ENCODE data around the gene CHEK1.

GRCh38 chr11:125585487-125585886 lies 39.5 kb upstream of the CHEK1 start:
- no peak for TF ChIP-seq CTCF (conservative IDR thresholded peaks at IDR 0.05; ENCODE audit: low read depth, low read length)
- no peak for TF ChIP-seq BHLHE40 (IDR thresholded peaks at IDR 0.05; ENCODE audit: low read depth, low read length)
- TF ChIP-seq RAD21 (IDR thresholded peaks at IDR 0.05; ENCODE audit: low read length) = no peak
- TF ChIP-seq MAZ (IDR thresholded peaks at IDR 0.05; ENCODE audit: borderline replicate concordance, low read depth, low read length) = no peak
- TF ChIP-seq RFX5 (IDR thresholded peaks at IDR 0.05; ENCODE audit: low read depth, low read length) = no peak
- TF ChIP-seq POLR2A (IDR thresholded peaks at IDR 0.05; ENCODE audit: low read depth, low read length) = no peak
- TF ChIP-seq CHD1 (IDR thresholded peaks at IDR 0.05; ENCODE audit: low read depth, low read length) = no peak
- no peak for TF ChIP-seq RCOR1 (IDR thresholded peaks at IDR 0.05; ENCODE audit: insufficient replicate concordance, low read length)
- TF ChIP-seq, protein P1, sequence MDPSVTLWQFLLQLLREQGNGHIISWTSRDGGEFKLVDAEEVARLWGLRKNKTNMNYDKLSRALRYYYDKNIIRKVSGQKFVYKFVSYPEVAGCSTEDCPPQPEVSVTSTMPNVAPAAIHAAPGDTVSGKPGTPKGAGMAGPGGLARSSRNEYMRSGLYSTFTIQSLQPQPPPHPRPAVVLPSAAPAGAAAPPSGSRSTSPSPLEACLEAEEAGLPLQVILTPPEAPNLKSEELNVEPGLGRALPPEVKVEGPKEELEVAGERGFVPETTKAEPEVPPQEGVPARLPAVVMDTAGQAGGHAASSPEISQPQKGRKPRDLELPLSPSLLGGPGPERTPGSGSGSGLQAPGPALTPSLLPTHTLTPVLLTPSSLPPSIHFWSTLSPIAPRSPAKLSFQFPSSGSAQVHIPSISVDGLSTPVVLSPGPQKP (IDR thresholded peaks at IDR 0.05; ENCODE audit: borderline replicate concordance, low read depth, low read length) = no peak
- TF ChIP-seq, protein P2, sequence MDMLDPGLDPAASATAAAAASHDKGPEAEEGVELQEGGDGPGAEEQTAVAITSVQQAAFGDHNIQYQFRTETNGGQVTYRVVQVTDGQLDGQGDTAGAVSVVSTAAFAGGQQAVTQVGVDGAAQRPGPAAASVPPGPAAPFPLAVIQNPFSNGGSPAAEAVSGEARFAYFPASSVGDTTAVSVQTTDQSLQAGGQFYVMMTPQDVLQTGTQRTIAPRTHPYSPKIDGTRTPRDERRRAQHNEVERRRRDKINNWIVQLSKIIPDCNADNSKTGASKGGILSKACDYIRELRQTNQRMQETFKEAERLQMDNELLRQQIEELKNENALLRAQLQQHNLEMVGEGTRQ (IDR thresholded peaks at IDR 0.05; ENCODE audit: low read depth, low read length) = no peak
- no peak for TF ChIP-seq SMC3 (IDR thresholded peaks at IDR 0.05; ENCODE audit: low read depth, low read length)
- no peak for TF ChIP-seq MAFK (IDR thresholded peaks at IDR 0.05; ENCODE audit: low read depth, low read length)
- TF ChIP-seq MXI1 (IDR thresholded peaks at IDR 0.05; ENCODE audit: borderline replicate concordance, low read depth, low read length) = no peak

Measured in IMR-90 (cell line).